SKM-1 treated with dmso at 0.1 percent for 144 hours (cell line): ENCODE data around the gene EML1.
"Not testable (repeated sequence)": the region's sequence is repeated elsewhere in the genome, so short reads cannot be mapped to it uniquely, and the experiment has no call there.

Source experiments
- DNase-seq: peaks from one replicate; lab custom pipeline; 2025; ENCODE audit not compliant: unreplicated experiment; lab: John Stamatoyannopoulos, UW

The EML1 gene

DNA sequence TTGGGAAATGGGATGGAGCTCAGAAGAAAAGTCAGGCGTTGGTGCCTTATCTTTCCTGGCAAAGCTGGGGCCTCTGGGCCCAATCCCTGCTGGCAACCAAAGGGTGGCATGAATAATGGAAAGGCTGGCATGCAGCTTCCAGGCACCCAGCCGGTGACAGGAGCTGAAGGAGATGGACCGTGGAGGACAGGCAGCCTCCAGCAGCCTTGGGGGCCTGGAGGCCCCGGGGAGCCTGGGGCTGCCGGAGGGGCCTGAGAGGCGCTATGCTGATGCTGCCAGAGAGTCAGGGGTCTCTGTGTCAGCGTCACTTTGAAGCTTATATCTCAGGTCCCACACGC lies 38.2 kb upstream of the EML1 start:
- no peak for DNase-seq

DNA sequence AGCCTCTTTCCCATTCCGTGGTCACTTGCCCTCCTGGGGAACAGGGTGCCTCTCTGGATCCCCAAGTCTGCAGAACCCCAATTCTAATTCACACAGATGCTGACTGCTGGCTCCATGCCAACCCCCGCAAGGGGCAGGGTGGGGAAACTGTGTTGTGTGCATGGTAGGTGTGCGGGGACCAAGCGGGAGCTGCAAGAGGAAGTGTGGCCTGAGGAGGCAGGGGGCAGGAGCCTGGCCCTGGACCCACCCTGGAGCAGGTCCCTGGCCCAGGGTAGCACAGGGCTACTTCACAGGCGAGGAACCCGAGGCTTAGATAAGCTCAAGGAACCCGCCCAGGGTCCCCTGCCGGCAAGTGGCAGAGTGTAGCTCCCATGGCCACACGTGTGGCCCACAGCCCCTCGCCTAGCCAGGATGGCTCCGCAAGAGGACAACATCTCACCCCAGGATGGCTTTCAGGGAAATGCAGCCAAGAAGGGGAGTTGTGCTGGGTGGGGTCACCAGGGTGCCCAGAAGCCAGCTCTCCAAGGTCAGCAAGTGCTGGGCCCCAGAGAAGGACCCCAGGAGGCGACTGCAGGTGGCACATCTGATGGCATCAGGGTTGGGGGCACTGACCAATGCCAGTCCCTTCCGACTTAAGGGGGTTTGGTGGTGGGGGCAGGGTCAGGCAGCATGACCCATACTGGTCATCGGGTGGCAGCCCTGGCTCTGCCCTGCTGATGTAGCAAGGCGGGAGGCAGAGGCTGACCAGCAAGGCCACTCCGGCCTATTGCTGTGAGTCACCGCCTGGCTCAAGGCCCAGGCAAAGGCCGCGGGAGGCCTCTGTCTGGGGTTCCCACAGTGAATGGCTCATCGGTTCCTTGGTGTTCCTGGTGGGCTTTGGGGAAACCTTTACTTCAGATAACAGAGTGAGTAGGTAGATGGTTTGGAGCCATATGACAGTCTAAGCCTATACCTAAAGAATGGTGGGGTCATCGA lies 37.3 kb upstream of the EML1 start:
- DNase-seq: no peak

DNA sequence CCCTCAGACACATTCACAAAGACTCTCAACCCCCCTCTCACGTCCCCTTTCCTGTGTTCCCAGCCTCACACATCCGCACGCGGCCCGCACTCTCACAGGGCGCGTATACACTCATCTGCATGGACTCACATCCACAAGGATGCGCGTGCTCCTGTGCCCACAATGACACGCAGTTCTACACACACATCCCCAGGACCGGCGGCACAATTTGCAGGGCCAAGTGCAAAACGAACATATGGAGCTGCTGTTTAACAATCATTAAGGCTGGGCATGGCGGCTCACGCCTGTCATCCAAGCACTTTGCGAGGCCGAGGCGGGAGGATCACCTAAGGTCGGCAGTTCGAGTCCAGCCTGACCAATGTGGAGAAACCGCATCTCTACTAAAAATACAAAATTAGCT lies 36.4 kb upstream of the EML1 start:
- DNase-seq: no peak

DNA sequence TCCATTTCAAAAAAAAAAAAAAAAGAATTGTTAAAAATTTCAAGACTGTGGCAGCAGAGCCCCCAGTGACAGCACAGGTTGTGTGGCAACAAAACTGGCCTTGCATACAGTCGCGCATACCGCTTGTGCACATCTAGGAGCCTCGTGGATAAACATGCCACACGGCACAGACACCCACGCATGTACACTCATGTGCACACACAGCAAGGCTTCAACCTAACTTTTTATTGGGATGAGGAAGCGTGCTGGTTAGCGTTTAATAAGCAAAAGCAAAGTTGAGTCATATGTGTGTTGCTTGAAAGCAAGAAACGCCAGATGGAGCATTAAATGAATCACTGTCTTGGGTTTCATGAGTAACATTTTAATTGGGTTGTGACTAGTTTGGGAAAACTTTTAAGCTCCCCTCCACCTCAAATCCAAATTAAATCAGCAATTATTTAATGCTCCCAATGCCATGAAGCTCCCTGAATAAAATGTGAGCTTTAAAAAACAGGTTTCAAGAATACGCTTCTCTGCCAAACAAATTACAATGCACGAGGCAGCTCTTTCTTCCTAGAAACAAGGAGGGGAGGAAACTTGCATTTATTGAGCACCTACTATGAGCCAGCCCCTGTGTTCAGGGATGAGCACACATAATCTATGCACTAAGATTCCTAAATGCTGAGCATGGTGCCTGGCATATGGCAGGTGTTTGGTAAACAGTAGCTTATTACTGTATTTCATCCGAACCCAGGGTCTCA lies 35.7 kb upstream of the EML1 start:
- DNase-seq: no peak

DNA sequence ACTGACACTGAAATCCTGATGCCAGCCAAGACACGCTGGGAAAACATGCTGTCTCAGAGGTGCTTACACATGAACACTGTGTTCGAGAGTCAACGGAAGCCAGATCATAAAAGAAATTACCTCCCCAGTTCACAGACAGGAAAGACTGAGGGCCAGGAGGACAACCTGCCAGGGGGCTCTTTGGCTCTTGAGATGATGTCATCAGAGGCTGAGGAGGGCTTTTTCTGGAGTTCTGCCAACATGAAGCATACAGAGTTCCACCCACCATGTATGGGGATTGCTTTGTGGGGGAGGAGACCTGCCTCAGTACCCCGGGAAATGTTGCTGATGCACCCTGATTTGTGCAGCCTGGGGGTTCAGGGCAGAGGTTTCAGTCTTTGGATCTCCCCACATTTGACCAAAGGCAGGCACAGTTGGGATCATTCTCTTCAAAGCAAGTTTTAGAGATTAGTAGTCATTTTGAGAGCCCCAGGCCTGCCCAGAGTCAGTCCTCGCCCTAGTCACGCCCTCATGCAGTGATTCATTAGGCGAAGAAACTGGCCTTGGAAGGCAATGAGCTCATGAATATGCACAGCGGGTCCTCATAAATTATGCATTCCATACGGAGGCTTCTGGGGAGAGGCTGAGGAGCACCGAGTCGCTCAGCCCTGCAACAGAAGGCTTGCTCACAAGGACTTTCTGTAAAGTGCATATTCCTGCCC lies 34.9 kb upstream of the EML1 start:
- DNase-seq: no peak

DNA sequence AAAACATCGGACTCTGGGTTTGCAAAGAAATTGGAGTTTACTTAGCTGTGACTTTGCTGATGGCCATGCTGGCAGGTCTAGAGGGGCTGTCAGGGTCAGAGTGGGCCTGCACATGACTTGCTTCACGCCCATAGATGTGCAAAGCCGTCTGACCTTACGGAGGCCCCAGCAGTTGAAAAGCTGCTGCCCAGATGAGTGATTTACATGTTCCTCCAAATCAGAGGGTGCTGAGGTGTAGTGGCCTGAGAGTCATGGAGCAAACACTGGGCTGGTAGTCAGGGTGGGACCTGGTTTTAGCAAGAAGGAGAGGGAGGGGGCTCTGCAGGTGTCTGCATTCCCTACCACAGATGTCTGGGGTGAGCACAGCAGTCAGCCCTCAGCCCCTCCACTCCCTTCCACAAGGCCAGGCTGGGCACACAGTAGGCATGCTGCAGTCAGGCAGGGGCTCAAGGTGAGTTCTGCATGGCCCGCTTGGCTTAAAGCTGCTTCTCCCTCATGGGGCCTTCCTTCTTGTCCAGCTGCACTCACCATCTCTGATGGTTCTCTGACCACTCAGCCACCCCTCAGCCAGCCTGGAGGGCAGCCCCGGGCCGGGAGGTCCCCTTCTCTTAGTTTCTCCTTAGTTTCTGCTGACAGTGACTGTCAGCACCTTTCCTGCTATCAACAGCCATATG lies 34.2 kb upstream of the EML1 start:
- no peak for DNase-seq

DNA sequence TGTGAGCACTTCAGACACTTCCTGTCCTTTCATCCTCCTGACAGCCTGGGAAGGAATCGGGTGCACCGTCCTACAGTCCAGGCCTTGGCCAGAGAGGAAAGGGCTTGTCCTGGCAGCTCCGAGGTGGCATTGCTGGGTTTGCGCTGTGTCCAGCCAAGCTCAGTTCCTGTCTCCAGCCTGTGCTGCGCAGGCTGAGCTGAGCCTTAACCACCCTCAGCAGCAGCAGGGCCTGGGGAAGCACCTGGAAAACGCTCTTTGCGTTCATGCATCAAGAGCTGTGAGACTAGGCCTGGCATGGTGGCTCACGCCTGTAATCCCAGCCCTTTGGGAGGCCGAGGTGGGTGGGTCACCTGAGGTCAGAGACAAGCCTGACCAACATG lies 33.7 kb upstream of the EML1 start:
- no peak for DNase-seq

DNA sequence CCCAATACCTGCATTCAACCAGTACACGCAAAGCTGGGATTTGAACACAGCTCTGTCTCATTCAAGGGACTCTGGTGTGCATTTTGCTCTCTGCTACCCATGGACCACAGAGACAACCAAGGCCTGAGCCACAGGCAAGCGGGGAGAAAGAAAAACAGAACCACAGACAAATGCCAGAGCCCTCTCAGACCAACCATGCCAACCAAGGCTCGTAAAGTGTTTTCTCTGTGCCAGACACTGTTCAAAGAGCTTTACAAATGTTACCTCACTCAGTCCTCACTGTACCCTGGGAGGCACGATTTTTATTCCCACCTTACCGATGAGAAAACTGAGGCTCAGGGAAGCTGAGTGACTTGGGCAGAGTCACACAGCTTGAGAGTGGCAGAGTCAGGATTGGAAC lies 32.4 kb upstream of the EML1 start:
- DNase-seq: no peak

DNA sequence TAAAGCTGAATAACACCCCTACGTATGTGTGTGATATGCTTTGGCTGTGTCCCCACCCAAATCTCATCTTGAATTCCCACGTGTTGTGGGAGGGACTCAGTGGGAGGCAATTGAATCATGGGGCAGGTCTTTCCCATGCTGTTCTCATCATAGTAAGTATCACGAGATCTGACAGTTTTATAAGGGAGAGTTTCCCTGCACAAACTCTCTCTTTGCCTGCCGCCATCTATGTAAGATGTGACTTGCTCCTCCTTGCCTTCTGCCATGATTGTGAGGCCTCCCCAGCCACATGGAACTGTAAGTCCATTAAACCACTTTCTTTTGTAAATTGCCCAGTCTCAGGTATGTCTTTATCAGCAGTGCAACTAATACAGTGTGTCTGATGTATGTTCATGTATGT lies 30.3 kb upstream of the EML1 start:
- DNase-seq: not testable (repeated sequence)

DNA sequence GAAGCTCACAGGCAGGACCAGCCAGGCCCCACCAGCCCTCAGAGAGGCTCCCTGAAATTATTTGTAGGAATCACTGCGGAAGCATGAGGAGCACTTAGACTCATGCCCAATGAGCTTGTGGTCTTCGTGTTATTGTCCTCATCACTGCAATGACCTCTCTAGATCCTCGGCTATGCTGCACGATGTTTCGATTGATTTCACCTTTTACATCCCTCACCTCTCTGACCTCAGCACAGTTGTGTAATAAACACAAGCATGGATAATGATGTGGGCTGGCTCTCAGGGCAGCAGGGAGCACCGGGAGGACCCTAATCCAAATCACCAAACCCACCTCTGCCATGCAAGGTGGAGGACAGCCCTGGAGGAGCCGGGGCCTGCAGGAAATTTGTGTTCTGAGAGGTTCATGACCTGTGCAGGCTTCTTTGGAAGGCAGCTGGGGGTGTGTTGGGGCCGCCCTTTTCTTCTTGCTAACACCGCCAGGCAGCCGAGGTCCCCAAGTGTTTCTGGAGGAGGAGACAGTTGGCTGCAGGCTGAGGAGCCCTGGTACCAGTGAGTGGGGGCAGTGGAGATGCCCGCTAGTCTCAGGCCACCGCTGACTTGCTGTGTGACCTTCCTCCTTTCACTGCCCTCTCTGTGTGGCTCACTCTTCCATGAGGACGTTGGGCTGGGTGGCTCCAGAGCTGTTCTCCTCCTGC lies 29.5 kb upstream of the EML1 start:
- DNase-seq: no peak

DNA sequence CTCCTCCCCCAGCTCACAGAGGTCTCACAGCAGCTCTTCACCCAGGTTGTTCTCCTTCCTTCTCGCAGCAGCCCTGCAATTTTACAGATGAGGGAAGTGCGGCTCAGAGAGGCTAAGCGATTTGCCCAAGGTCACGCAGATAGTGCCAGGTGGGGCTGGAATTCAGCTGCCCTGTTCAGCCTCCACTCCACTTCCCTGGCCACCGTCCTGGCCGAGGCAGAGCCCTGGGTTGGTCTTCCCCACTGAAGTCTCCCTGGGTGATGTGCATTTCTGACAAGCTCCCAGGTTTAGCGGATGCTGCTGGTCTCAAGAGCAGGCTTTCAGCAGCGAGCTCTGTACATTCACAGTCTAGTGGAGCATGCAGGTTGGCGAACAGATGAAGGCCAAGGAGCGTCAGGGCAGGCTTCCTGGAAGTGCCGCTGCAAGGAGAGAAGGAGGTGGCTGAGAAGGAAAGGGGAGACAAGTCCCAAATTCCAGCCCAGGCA lies 28.9 kb upstream of the EML1 start:
- no peak for DNase-seq

DNA sequence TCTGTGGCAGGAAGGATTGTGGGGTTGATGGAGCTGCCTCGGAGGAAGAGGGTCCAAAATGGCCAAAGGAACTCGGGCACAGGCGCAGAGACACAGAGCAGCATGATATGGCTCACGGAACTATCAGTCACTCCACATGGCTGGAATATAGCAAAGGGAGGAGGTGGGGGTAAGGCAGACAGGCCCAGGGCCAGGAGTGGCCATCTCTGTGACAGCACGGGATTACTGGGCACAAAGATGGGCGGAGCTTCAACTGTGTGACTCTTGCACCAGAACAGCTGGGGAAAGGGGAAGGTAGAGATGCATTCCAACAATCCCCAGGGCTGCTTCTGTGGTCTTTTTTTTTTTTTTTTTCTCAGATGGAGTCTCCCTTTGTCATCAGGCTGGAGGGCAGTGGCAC lies 24.8 kb upstream of the EML1 start:
- no peak for DNase-seq

DNA sequence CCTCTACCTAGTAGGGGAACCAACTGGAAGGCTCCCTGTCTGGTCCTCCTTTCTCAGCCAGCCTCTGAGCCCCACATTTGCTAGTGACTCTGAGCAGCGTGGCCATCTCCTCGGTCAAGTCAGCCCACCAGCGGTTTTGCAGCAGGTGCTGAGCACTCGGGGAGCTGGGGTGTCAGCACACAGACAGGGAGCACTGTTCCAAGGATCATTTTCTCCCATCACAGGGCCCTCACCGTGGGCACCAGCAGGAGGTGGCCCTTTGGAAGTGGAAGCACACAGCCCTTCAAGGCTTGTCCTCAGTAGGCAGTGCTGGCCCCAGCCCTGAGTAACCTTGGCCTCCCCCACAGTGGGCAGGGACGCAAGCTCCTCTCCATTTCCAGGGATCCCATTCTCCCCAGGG lies 24.1 kb upstream of the EML1 start:
- no peak for DNase-seq

DNA sequence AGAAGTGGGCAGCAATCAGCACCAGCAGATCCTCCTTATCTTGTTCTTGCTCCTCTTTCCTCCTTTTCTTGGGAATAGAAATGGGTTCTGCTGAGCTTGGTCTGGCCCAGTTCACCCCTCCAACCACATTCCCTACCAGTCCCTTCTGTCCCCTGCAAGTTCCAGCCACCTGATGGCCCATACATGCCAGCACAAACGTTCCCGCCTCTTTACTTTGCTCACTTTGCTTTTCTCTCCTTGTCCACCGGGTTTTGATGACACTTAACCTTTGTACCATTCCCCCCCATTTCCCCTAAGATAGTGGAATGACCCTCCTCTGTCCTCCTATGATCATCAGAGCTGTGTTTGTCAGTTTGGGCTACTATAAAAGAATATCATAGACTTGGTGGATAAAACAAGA lies 23.4 kb upstream of the EML1 start:
- no peak for DNase-seq

DNA sequence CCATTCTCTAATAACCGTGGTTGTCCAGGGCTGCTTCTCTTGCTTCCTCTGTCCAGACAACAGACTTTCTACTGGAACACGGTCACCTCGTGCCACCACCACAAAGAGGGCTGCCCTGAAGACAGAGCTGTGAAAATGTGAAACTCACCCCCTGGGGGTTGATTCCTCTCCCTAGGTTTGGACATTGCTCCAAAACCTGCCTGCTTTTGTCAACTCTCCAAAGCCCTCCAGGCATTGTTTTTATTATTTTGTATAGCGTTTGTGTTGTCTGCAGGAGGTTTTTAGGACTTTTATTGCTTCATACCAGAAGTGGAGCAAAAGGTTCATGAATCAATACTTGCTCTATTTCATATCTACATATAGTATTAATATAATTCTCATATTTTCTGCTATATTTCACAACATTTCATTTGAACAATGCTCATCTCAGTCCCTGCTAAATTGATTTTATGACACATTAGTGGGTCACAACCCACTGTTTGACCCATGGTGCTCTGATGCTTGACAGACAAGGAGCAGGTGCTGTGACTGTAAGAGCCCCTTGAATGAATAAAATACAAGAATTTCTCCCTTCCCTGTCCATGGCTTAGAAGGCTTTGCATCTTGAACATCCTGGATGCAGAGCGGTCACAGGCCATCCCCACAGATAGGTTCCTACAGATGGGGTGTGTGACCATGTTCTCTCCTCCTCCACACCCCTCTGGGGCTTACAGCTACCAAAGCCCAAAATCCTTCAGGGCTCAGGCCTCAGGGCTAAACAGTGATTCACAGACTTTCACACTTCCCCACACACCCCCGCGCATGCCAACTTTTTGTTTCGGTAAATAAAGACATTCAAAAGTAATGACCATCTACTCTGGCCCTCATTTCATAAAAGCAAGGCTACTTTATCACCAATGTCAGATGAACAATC lies 20.6 kb upstream of the EML1 start:
- DNase-seq: peak; percentile 1

DNA sequence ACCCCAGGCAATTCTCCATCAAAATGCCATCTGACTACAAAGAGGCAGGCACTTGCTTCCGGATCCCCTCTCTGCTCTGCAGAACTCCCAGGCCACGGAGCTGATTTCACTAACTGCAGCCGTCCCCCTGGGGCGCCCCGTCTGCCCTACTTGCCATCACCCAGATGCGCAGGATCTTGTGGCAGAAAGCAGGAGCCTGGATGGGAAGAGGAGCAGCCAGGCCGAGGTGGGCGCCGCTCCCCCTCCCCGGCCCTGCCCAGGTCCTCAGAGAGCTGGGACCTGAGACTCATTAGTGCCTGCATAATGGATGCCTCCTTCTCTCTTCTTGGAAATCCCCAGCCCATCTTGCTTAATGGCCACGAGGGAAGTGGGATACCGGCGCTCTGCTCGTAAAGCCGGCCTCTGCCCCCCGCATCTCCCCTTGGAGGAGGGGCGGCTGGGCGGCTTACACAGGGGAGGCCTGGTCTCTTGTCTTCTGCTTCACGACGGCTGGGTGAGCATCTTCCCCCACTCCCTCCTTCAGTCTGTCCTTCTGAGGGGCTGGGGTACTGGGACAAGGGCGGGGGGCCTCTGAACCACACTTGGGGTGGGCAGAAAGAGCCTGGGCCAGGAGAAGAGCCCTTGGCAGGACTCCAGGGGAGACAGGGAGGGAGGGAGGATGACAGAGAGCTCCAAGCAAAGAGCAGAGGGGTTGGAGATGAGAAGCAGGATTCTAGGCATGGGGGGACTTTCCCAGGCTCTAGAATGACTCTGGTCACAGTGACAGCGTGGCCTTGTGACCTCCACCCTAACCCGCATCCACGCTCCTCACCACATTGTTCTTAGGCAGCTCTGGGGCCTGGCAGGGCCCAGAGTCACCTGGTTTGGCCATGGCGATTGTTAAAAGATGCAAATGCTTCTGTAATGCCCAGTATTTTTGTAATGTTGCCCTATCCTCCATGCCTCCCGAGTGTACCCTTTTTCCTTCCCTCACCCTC lies 19.4 kb upstream of the EML1 start:
- no peak for DNase-seq

DNA sequence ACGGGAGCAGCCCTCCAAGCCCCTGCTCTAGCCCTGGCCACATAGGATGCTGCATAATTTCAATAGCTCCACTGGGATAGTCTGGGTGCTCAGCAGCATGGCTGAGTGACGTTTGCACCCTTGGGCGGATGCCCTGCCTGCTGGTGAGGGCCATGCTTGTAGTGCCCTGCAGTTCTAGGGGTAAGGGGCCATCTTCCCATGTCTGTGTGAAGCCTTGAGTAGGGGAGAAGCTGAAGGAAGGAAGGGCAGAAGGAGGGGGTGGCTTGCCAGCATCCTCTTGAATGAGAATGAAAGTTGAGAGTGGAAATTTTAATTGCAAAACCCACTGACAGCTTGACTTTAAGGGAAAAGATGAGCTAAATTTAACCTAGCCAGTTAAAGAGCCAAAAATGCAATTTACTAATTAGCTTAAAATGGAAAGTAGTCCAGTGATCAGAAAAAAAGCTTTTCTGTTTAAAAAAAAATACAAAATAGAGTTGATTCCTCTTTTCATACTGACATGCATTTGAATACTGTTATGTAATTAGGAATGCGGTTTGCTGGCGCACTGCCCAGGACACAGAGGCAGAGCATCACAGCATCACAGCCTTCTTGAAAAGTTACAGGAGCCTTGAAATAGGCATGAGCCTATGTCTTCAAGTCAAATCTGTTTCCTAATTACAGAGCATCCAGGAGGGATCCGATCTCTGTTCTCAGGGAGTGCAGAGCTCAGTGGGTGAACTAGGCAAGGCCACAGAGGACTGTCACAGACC lies 18.5 kb upstream of the EML1 start:
- no peak for DNase-seq

DNA sequence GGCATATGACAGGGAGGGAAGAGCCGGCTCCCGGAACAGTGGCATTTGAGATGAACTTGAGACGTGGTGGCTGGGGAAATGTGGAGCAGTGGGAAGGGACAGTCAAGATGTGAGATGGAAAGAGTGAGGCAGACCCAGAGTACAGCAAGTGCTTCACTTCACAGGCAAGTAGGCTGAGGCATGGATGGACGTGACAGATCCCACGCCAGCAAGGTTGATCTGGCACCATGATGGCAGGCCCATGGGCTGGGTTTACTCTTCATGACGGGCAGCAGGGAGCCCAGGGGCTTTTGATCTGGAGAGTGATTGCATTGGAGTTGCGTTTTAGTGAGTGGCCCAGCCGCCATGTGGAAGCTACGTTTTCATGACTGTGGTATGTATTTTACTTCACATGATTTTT lies 17.9 kb upstream of the EML1 start:
- DNase-seq: no peak
